Mesothelial cell of epicardium (in vitro differentiated cells): ENCODE measurements around the gene EDN1. TPM values are rescaled to one million over a fixed set of nuclear protein-coding genes. Genes with fewer than 3 reads are reported as not detected.

ENCODE experiments used
- DNase-seq, 2 experiments: peaks; one replicate each; pipeline ENCODE4 v3.0.0; 2021; ENCODE audit warnings: low spot score in 2 of 2; ENCODE audit not compliant: unreplicated experiment in 2 of 2
- H3K27ac Mint-ChIP-seq: 2 replicates; pipeline ENCODE4 v1.8.0; 2021; ENCODE audit warnings: mixed read lengths
- H3K27me3 Mint-ChIP-seq: 2 replicates; pipeline ENCODE4 v1.8.0; 2021; ENCODE audit warnings: low read depth, mixed read lengths
- H3K36me3 Mint-ChIP-seq: 2 replicates; pipeline ENCODE4 v1.8.0; 2021; ENCODE audit warnings: mixed read lengths
- H3K4me1 Mint-ChIP-seq: 2 replicates; pipeline ENCODE4 v1.8.0; 2021; ENCODE audit warnings: mixed read lengths
- H3K4me3 Mint-ChIP-seq: 2 replicates; pipeline ENCODE4 v1.8.0; 2021; ENCODE audit warnings: mild to moderate bottlenecking, moderate library complexity, mixed read lengths
- H3K9me3 Mint-ChIP-seq: 2 replicates; pipeline ENCODE4 v1.8.0; 2021; ENCODE audit warnings: mixed read lengths
- total RNA-seq: library from RNA; stranded (reverse); gene quantifications from 3 replicates; pipeline ENCODE4 v1.2.1, GENCODE V29; 2021
- TF ChIP-seq, protein P1 (sequence below): fragments of 200-600 bp; sonication (generic); IDR thresholded peaks from one replicate; pipeline ENCODE4 v1.5.0; 2021; ENCODE audit warnings: antibody characterized with exemption; ENCODE audit not compliant: unreplicated experiment

The EDN1 gene
- total RNA-seq, 1 donor from 2014 or later, result 8.9 TPM

DNA sequence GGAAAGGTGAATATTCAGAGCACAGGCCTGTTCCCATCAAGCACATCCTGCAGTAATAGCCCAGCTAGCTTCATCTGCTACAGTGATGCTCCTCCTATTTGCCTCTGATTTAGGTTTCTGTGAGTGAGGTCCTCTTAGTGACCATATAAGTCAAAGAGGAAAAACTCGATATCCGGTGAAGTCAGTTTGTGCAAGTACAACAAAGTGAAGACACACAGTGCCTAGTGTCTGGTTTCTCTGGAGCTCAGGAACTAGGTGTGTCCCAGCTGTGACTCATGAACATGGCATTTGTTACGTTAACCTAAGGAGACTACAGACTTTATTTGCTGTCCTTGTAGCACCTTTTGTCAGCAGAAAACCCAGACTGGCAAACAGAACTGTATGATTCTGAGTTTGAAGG, 33.9 kb downstream of the EDN1 start:
- H3K9me3 Mint-ChIP-seq, result peaks cover 14% of the 10 kb centered on the region
- H3K4me3 Mint-ChIP-seq, result no peak overlapping the region
- TF ChIP-seq, protein P1, sequence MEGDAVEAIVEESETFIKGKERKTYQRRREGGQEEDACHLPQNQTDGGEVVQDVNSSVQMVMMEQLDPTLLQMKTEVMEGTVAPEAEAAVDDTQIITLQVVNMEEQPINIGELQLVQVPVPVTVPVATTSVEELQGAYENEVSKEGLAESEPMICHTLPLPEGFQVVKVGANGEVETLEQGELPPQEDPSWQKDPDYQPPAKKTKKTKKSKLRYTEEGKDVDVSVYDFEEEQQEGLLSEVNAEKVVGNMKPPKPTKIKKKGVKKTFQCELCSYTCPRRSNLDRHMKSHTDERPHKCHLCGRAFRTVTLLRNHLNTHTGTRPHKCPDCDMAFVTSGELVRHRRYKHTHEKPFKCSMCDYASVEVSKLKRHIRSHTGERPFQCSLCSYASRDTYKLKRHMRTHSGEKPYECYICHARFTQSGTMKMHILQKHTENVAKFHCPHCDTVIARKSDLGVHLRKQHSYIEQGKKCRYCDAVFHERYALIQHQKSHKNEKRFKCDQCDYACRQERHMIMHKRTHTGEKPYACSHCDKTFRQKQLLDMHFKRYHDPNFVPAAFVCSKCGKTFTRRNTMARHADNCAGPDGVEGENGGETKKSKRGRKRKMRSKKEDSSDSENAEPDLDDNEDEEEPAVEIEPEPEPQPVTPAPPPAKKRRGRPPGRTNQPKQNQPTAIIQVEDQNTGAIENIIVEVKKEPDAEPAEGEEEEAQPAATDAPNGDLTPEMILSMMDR, result no peak
- H3K4me1 Mint-ChIP-seq, result peaks cover 21% of the 10 kb centered on the region
- peaks cover 2% of the 10 kb centered on the region for H3K36me3 Mint-ChIP-seq
- H3K27ac Mint-ChIP-seq, result peak overlapping the region; percentile 3
- no peak for DNase-seq
- H3K27me3 Mint-ChIP-seq, result no peaks in the 10 kb centered on the region

DNA sequence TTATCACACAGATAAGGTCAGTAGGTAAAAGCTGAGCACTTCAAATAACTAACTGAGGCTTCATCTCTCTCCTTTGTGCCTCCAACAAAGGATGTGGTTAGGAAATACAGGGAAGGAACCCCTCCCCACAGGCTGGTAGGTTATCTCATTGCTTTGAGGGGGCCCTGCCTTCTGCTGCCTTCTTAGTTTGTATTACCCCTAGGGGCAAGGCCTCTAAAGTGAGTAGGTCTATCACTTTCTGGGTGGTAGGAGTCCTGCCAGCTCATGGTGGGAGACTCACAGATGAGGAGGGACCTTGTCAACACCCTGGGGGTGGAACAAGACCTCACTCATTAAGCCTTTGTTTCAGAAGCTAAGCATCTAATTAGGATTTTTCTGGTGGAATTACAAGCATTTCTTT, 34.6 kb downstream of the EDN1 start:
- no peaks in the 10 kb centered on the region for H3K36me3 Mint-ChIP-seq
- TF ChIP-seq, protein P1, result no peak

DNA sequence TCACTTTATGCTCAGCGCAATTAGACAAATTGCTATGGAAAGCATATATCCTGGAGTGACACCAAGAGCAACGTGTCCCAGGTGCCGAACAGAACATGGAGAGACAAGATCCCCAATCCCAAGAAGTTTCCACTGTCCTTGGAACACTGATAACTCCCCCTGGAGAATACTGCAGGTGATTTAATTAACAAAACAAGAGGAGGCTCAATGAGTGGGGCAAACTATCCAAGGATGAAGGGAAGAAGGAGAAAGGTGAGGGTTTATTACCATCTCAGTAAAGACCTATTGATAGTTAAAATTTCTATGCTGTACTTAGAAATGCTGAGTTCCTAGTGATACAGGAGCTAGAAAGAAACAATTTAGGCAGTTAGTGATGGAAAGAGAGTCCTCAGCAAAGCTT, 35.7 kb downstream of the EDN1 start:
- Mint-ChIP-seq H3K27me3 (no peaks in the 10 kb centered on the region), H3K36me3 (no peaks in the 10 kb centered on the region), H3K4me1 (peaks cover 23% of the 10 kb centered on the region), H3K9me3 (peaks cover 4% of the 10 kb centered on the region), H3K4me3 (no peak overlapping the region), H3K27ac (no peak overlapping the region)
- DNase-seq, result no peak
- TF ChIP-seq, protein P1, result no peak

More for the DNA sequence above, 34.6 kb downstream of the EDN1 start:
- Mint-ChIP-seq H3K27ac (no peak overlapping the region), H3K9me3 (peaks cover 7% of the 10 kb centered on the region), H3K4me1 (peaks cover 21% of the 10 kb centered on the region), H3K4me3 (no peak overlapping the region), H3K27me3 (no peaks in the 10 kb centered on the region)
- DNase-seq, result no peak

DNA sequence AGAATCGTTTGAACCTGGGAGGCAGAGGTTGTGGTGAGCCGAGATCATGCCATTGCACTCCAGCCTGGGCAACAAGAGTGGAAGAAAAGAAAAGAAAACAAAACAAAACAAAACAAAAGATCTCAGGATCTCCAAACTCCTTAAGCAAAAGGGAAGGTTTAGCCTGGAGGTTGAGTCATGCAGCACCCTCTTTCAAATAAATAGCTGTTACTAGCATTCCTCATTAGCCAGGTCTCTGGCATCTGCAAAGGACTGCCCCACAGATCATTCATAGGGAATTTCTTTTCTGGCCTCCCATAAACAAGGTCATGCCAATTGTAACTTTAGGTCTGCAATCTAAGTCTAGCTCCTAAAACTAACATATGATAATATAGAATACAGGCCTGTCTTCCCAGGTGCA, 37.2 kb downstream of the EDN1 start:
- DNase-seq, result no peak

DNA sequence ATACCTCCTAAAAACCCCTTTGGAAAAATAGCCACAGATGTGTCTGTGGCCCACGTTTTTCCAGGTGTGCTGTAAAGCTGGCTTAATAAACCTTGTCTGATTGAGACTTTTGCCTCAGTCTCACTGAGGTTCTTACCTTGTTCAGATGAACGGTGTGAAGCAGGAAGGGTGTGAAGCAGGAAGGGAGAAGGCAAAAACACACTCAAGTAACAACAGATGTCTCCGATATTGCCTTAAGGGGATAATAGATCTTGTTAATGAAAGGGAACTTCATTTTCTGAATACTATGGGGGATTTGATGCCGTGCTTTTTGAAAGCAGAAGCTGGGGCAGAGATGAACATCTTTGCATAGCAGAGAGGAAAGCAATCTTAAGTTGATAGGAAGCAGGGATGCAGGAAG, 37.8 kb downstream of the EDN1 start:
- Mint-ChIP-seq H3K36me3 (no peaks in the 10 kb centered on the region), H3K27me3 (no peaks in the 10 kb centered on the region), H3K4me1 (peaks cover 29% of the 10 kb centered on the region), H3K27ac (no peak overlapping the region), H3K9me3 (peaks cover 3% of the 10 kb centered on the region), H3K4me3 (no peak overlapping the region)
- TF ChIP-seq, protein P1, result no peak
- DNase-seq, result no peak

More for the DNA sequence above, 37.2 kb downstream of the EDN1 start:
- Mint-ChIP-seq H3K36me3 (no peaks in the 10 kb centered on the region), H3K27ac (no peak overlapping the region), H3K27me3 (no peaks in the 10 kb centered on the region), H3K4me3 (no peak overlapping the region), H3K9me3 (peaks cover 3% of the 10 kb centered on the region), H3K4me1 (peaks cover 27% of the 10 kb centered on the region)
- TF ChIP-seq, protein P1, result no peak

DNA sequence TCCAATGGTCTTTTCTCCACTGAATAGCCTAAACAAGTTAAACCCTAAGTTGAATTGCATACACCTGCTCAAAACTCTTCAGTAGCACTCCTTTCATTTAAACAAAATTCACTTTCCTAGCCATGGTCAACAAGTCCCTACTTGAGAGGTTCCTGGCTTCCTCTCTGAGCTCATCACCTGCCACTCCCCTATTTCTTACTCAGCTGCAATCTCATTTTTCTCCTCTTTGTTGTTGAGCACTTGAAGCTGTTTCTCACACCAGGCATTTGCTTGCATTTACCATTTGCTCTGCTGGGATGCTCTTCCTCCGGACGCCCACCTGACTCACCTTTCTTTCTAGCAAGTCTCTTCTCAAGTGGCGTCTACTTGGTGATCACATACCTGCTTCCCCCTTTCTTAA, 38.5 kb downstream of the EDN1 start:
- Mint-ChIP-seq H3K27me3 (no peaks in the 10 kb centered on the region), H3K9me3 (peaks cover 3% of the 10 kb centered on the region), H3K27ac (no peak overlapping the region), H3K36me3 (no peaks in the 10 kb centered on the region), H3K4me1 (peaks cover 29% of the 10 kb centered on the region), H3K4me3 (no peak overlapping the region)
- DNase-seq, result no peak
- TF ChIP-seq, protein P1, result no peak
